ENCODE measurements around the gene ECI1. TPM values are rescaled to one million over a fixed set of nuclear protein-coding genes. Genes with fewer than 3 reads are reported as not detected.

ECI1 gene
- total and polyA plus RNA-seq, 2 experiments from 2014 or later, result 118 to 143 TPM

DNA sequence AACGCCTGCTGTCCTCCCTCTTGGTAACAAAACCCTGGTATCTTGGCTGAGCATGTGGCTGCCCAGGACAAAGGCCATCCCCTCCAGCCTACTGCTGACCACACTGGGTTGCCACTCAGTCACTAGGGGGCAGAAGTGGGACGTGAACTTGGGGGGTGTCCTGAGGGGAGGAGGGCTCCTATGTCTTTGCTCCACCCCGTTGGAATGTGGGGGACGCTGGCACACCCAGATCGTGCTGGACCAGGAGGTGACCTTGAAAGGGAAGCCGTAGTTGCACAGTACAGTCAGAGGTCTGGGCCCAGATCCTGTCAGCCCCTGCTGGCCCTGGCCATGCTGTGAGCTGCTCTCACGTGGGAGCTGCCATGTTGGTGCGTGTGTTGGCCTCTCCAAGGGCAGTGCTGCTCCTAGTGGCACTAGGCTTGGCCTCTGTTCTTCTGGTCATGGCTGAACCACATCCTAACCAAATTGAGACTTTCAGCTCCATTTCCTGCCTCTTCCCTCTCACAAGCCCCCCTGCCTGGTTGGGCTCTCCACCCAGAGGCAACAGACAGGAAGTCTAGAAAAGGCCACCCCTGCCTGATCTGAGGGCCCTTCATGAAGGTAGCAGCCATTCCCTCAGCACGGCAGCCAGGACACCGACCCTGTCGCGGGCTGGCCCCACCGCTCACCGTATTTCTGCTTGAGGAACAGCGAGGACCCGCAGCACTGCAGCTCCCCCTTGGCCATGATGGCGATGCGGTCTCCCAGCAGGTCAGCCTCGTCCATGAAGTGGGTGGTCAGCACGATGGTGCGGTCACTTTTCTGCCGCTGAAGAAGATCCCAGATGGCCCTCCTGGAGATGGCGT, 45.5 kb upstream of the ECI1 start:
- Histone ChIP-seq H4K20me1 (replicated peaks; ENCODE audit: insufficient read depth) (no peaks in the 10 kb centered on the region), H3F3A (replicated peaks; ENCODE audit: low read depth) (no peaks in the 10 kb centered on the region), H3K27me3 (ENCODE audit: insufficient read depth) (no peaks in the 10 kb centered on the region), H2AFZ (peak overlapping the region; percentile 85), H3K79me2 (replicated peaks; ENCODE audit: insufficient read depth) (no peaks in the 10 kb centered on the region), H3K36me3 (ENCODE audit: insufficient read depth) (no peaks in the 10 kb centered on the region), H3K27ac (ENCODE audit: low read depth) (no peak overlapping the region), H3K4me1 (ENCODE audit: insufficient read depth) (no peaks in the 10 kb centered on the region), H3K9me2 (ENCODE audit: insufficient read depth) (0 out of 2 replicates have a peak, but pooled peaks cover 7% of the 10 kb centered on the region), H3K4me3 (no peak overlapping the region), H3K4me2 (no peak overlapping the region)
- Mint-ChIP-seq H3K36me3 (ENCODE audit: low read depth) (no peaks in the 10 kb centered on the region), H3K27ac (no peak overlapping the region), H3K4me1 (no peaks in the 10 kb centered on the region), H3K4me3 (no peak overlapping the region), H3K27me3 (ENCODE audit: insufficient read depth, low read depth, poor library complexity) (peaks cover 13% of the 10 kb centered on the region), H3K9me3 (no peaks in the 10 kb centered on the region)
- TF ChIP-seq NANOG (IDR thresholded peaks at IDR 0.05; ENCODE audit: borderline replicate concordance), result no peak
- TF ChIP-seq, protein P1, sequence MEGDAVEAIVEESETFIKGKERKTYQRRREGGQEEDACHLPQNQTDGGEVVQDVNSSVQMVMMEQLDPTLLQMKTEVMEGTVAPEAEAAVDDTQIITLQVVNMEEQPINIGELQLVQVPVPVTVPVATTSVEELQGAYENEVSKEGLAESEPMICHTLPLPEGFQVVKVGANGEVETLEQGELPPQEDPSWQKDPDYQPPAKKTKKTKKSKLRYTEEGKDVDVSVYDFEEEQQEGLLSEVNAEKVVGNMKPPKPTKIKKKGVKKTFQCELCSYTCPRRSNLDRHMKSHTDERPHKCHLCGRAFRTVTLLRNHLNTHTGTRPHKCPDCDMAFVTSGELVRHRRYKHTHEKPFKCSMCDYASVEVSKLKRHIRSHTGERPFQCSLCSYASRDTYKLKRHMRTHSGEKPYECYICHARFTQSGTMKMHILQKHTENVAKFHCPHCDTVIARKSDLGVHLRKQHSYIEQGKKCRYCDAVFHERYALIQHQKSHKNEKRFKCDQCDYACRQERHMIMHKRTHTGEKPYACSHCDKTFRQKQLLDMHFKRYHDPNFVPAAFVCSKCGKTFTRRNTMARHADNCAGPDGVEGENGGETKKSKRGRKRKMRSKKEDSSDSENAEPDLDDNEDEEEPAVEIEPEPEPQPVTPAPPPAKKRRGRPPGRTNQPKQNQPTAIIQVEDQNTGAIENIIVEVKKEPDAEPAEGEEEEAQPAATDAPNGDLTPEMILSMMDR (conservative IDR thresholded peaks at IDR 0.05; ENCODE audit: low read depth in 2 of 2), result peak; percentile 77 to 91
- TF ChIP-seq, protein P2, sequence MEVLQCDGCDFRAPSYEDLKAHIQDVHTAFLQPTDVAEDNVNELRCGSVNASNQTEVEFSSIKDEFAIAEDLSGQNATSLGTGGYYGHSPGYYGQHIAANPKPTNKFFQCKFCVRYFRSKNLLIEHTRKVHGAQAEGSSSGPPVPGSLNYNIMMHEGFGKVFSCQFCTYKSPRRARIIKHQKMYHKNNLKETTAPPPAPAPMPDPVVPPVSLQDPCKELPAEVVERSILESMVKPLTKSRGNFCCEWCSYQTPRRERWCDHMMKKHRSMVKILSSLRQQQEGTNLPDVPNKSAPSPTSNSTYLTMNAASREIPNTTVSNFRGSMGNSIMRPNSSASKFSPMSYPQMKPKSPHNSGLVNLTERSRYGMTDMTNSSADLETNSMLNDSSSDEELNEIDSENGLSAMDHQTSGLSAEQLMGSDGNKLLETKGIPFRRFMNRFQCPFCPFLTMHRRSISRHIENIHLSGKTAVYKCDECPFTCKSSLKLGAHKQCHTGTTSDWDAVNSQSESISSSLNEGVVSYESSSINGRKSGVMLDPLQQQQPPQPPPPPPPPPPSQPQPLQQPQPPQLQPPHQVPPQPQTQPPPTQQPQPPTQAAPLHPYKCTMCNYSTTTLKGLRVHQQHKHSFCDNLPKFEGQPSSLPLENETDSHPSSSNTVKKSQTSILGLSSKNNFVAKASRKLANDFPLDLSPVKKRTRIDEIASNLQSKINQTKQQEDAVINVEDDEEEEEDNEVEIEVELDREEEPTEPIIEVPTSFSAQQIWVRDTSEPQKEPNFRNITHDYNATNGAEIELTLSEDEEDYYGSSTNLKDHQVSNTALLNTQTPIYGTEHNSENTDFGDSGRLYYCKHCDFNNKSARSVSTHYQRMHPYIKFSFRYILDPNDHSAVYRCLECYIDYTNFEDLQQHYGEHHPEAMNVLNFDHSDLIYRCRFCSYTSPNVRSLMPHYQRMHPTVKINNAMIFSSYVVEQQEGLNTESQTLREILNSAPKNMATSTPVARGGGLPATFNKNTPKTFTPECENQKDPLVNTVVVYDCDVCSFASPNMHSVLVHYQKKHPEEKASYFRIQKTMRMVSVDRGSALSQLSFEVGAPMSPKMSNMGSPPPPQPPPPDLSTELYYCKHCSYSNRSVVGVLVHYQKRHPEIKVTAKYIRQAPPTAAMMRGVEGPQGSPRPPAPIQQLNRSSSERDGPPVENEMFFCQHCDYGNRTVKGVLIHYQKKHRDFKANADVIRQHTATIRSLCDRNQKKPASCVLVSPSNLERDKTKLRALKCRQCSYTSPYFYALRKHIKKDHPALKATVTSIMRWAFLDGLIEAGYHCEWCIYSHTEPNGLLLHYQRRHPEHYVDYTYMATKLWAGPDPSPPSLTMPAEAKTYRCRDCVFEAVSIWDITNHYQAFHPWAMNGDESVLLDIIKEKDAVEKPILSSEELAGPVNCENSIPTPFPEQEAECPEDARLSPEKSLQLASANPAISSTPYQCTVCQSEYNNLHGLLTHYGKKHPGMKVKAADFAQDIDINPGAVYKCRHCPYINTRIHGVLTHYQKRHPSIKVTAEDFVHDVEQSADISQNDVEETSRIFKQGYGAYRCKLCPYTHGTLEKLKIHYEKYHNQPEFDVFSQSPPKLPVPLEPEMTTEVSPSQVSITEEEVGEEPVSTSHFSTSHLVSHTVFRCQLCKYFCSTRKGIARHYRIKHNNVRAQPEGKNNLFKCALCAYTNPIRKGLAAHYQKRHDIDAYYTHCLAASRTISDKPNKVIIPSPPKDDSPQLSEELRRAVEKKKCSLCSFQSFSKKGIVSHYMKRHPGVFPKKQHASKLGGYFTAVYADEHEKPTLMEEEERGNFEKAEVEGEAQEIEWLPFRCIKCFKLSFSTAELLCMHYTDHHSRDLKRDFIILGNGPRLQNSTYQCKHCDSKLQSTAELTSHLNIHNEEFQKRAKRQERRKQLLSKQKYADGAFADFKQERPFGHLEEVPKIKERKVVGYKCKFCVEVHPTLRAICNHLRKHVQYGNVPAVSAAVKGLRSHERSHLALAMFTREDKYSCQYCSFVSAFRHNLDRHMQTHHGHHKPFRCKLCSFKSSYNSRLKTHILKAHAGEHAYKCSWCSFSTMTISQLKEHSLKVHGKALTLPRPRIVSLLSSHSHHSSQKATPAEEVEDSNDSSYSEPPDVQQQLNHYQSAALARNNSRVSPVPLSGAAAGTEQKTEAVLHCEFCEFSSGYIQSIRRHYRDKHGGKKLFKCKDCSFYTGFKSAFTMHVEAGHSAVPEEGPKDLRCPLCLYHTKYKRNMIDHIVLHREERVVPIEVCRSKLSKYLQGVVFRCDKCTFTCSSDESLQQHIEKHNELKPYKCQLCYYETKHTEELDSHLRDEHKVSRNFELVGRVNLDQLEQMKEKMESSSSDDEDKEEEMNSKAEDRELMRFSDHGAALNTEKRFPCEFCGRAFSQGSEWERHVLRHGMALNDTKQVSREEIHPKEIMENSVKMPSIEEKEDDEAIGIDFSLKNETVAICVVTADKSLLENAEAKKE (CRISPR knock-in tag; IDR thresholded peaks at IDR 0.05), result no peak
- peak; percentile 74 for DNase-seq (ENCODE audit: low spot score)
- ATAC-seq, result peak; percentile 92

Measured in GM23338 (cell line).